Stimulated activated CD4-positive, alpha-beta T cell treated with anti-CD3 and anti-CD28 coated beads, Interleukin-4, amount 100 ng/mL, for 48 hours (primary cell): Measurements from ENCODE around the gene POLR1C.
"Not testable (repeated sequence)": the region's sequence is repeated elsewhere in the genome, so short reads cannot be mapped to it uniquely, and the experiment has no call there.

Source experiments
- DNase-seq, 2 donors: peaks; one replicate each; pipeline ENCODE4 v3.0.0-alpha.2; 2020; ENCODE audit warnings: low read depth in 2 of 2

Gene POLR1C

DNA sequence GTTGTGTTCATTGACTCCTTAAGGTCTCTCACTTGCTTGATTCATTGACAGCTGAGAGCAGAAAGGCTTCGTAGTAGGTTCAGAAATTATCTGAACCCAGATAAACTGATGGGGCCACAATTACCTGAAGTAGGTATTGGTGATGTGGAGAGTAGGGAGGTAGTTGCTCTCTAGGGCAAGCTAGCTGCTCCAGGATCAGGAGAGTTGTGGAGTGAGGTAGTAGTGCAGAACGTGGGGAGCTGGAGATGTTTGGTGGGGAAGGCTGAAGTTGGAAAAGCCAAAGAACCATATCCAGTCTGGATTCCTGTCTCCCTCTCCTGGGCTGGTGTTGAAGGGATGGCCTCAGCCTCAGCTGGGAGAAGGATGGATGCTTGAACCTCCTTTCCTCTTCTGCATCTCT lies 23.7 kb upstream of the POLR1C start:
- no peak for DNase-seq

DNA sequence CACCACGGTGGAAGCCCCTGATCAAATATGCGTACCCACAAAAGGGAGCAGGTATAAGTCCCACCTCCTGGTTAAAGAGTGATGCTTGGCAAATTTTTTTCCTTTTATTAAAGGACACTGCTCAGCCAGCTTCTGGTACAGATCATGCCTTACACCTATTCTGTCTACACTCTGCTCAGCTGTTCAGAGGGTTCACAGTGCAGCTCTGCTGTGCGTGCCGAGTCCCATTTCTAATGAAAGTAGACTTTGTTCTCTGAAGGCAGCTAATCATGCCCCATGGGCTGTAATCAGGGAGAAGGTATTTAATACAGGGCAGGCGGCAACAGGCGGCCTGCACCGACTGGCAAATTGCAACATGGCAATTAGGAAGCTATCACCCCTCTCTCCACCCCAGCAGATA lies 23.1 kb upstream of the POLR1C start:
- DNase-seq: no peak

DNA sequence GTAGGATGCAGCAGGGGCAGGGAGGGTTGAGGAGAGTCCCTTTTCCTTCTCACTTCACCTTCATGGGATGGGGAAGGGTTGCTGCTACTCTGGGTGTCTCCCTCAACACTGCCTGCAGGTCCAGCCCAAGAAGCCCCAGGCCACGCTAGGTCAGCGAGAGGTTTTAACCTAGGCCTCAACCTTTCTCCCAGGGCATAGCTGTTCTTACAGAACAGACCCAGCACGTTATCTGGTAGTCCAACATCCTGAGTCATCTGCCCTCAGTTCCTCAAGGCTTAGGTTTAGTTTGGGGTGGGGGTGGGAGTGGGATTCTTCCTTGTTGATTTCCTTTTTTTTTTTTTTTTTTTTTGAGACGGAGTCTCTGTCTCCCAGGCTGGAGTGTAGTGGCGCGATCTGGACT lies 22.6 kb upstream of the POLR1C start:
- no peak for DNase-seq

DNA sequence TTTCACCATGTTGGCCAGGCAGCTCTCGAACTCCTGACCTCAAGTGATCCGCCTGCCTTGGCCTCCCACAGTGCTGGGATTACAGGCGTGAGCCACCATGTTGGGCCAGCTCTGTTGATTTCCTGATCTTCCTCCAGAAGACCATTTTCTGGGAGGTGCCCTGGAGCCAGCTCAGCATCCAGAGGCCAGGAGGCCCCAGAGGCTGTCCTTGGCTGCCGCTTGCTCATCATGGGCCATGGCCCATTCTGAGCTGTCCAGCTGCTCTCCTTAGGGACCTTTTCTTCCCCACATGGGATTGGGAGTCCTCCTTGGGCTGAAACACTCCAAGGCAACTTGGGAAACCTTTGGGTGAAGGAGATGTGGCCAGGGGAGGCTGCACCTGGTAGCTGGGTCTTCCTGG lies 22.1 kb upstream of the POLR1C start:
- no peak for DNase-seq

DNA sequence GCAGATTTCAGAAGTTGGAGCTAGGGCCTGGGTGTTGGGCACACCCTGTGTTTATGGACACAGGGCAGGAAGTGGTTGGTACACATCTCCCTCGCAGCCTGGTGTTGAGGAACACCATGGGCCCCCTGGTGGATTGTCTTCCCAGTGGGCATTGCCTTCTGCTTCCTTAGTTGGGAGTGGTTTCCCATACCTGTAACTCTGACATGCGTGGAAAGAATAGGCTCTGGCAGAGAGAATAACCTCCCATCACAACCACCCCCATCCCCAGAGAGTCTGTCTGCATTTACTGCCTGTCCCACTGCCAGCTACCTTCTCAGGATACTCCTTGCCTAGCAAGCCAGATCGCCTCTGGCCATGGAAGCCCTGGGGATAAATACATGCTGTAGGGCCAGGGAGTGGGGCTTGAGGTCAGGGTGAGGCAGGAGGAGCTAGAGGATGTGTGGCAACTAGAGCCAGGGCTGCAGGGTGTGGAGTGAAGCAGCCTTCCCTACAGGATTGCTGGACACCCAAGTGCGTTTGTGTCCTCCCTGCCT lies 21.4 kb upstream of the POLR1C start:
- no peak for DNase-seq

DNA sequence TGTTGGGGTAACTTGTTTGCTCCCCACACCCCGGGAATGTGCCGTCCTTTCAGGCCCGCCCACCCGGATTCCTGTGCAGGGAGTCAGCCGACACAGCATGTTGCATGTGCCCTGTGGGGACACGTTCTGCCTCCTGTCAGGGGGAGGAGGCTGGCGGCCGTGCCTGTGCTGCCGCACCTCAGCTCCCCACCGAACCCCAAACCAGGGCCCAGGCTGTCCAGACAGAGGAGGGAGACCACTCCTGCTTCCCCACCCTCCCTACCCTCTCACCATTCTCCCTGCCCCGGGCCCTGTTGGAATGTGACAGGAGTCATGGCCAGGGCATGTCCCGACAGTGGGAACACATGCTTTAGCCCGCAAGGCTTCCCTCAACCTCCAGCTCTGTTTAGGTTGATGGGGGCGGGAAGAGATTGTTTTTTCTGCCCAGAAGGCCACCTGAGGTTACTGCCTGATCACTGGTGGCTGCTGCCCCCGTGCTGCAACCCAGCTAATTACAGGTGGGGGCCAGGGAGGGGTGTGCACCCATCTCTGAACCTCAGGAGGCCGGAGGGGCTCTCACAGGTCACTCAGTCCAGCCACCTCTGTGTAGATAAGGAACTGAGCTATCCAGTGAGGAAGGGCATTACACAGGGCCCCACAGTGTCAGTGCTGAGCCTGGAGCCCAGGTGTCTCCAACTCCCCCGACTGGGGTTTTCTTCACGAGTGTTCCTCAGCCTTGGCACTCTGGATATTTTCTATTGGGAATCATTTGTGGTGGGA lies 20.3 kb upstream of the POLR1C start:
- no peak for DNase-seq

DNA sequence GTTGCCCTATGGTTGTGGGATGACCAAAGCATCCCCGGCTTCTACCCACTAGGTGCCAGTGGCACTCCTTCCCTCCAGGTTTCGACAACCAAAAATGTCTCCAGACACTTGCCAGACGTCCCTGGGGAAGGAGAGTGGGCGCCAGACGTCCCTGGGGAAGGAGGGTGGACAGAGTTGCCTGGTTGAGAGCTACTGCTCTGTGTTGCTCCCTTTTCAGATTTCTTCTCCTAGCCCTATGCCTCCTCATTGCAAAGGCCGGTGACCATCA lies 19.8 kb upstream of the POLR1C start:
- DNase-seq: no peak

DNA sequence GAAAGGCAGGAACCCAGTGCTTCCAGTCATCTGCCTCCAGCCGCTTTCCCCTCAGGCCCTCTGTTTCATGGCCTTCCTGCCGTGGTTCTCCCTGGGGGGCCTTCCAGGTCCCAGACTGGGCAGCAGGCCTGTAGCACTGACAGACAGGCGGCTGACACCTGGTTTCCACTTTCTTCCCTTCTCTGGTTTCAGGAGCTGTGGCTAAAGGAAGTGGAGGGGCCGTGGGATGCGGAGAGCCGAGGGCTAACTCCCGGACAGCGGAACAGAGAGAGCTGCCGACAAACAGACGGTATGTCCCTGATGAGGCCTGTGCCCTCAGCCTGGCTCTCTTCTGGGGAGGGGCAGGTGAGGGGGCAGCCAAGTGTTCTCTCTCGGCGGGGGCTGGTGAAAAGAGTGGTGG lies 19.2 kb upstream of the POLR1C start:
- no peak for DNase-seq

DNA sequence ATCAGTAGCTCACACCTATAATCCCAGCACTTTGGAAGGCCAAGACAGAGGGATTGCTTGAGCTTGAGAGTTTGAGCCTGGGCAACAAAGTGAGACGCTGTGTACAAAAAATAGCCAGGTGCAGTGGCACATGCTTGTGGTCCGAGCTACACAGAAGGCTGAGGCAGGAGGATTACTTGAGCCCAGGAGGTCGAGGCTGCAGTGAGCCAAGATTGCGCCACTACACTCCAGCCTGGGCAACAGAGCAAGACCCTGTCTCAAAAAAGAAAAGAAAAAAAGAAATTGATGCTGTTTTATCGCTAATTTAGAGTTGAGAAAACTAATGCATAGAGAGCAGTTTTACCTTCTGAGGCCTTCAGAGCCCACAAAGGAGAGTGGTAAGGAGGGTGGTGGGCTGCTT lies 18.6 kb upstream of the POLR1C start:
- not testable (repeated sequence) for DNase-seq

DNA sequence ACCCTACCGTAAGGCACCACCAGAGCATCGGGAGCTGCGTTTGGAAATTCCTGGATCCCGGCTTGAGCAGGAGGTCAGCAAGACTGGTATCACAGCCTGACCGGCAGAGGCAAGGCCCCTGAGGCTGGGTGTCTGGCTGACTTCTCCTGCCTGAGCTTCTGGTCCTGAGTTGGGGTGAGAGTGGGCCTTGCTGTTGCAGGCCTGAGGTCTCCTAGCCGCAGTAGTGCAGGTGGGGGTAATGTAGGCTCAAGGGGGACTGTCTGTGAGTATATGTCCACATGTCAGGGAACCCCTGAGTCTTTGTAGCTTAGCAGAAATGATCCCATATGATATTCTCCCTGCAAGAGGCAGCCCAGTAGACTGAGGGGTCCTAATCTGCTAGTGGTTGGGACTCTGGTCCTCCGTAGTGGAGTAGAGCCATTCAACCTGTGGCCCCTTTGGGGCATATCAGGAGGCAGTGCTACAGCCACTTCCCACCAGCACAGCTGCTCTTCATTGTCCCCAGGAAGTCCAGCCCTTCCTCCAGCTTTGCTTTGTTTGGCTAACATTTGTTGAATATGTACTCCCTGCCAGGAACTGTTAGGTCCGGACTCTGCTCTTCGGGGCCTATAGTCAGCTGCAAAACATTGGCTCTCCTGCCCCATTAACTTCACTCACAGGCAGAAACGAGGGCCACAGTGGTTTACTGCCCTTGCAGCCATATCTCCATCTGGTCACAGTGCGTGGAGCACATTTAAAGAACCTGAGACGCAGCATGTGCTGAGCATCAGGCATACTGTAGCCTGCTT lies 17.7 kb upstream of the POLR1C start:
- no peak for DNase-seq

DNA sequence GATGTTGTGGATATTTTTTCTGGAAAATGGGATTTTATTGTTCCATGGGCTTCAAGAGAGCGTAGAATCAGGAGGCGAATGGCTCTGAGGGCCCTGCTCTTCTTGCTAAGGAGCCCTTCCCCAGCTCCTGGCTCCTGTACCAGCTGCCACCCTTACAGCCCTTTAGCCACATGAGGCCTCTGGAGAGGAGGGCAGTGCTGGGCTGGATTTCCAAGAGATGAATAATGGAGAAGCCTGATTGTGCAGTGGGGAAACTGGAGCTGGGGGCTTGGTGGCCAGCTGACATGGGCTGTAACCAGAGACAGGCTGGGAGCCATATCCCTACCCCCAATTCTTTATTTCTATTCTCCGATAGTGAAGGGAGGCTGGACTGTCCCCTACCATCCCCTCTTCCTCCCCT lies 16.0 kb upstream of the POLR1C start:
- no peak for DNase-seq

DNA sequence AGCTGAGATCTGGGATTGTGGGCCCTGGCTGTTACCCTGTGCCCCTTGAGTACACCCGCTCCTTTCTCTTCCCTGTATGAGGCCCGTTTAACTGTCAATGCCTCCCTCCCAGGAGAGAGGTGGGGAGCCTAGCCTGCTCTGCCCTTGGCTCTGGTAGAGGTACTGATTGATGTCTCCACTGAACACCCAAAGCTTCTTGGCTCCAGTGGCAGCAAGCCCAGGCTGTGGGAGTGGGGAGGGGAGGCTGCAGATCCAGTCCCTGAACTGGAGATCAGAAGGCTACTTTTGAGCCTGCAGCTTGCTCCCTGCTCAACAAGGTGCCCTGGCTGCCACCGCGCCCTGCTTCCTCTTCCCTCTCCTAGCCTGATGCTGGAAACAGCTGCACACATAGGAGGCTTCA lies 14.2 kb upstream of the POLR1C start:
- DNase-seq: no peak

DNA sequence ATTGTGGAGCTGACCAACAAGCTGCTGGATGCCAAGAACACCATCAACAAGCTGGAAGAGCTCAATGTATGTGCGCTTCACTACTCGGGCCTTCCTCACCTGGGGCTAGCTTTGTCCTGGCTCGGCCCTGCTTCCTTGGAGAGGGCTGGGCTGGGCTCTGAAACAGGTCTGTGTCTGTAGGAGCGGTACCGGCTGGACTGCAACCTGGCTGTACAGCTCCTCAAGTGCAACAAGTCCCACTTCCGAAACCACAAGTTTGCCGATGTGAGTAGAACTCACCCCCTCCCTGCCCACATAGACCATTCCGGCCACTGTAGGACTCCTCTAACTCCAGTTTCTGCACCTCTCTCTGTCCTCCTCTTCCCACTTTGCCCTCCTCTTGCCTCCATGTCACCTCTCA lies 13.4 kb upstream of the POLR1C start:
- DNase-seq: no peak

DNA sequence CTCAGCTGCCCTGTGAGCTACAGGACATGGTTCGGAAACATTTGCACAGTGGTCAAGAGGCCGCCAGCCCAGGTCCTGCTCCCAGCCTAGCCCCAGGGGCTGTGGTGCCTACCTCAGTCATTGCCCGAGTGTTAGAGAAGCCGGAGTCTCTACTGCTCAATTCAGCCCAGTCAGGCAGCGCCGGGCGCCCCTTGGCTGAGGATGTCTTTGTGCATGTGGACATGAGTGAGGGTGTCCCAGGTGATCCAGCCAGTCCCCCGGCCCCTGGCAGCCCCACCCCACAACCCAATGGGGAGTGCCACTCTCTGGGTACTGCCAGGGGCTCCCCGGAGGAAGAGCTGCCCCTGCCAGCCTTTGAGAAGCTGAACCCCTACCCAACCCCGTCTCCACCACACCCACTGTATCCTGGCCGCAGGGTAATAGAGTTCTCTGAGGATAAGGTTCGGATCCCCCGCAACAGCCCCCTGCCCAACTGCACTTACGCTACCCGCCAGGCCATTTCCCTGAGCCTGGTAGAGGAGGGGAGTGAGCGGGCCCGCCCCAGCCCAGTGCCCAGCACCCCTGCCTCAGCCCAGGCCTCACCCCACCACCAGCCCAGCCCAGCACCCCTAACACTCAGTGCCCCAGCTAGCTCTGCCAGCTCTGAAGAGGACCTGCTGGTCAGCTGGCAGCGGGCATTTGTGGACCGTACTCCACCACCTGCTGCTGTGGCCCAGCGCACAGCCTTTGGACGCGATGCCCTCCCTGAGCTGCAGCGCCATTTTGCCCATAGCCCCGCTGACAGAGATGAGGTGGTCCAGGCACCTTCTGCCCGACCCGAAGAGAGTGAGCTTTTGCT lies 11.9 kb upstream of the POLR1C start:
- DNase-seq: no peak

DNA sequence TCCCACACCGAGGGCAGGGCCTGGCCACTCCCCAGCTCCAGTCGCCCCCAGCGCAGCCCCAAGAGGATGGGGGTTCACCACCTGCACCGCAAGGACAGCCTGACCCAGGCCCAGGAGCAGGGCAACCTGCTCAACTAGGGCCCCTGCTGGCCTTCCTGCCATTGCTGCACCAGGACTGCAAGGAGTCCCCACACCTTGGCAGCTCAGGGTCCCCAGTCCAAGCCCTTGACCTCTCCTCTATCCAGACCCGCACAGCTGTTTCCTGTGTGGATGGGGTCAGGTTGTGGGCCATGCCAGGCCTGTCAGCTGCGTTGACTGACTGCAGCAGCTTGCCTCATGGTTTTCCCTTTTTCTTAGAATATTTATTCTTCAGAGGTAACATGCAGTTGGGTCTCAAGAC lies 11.2 kb upstream of the POLR1C start:
- DNase-seq: no peak

DNA sequence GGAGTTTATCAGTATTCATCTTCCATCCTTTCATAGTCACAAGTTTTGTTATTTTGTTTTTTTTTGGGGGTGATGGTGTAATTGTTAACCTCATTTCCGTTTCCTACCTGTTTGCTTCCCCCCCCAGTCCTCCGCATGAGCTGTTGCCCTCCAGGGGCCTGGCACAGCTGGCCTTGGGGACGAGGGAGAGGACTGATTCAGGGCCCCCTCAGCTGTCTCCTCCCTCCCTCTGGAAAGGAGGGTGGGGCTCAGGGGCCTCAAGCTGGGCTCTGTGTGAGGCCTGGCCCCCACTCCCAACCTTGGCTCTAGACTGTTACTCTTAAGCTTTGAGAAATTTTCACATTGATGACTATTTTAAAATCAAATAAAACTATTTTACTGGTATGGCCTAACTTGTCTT lies 10.7 kb upstream of the POLR1C start:
- DNase-seq: no peak

DNA sequence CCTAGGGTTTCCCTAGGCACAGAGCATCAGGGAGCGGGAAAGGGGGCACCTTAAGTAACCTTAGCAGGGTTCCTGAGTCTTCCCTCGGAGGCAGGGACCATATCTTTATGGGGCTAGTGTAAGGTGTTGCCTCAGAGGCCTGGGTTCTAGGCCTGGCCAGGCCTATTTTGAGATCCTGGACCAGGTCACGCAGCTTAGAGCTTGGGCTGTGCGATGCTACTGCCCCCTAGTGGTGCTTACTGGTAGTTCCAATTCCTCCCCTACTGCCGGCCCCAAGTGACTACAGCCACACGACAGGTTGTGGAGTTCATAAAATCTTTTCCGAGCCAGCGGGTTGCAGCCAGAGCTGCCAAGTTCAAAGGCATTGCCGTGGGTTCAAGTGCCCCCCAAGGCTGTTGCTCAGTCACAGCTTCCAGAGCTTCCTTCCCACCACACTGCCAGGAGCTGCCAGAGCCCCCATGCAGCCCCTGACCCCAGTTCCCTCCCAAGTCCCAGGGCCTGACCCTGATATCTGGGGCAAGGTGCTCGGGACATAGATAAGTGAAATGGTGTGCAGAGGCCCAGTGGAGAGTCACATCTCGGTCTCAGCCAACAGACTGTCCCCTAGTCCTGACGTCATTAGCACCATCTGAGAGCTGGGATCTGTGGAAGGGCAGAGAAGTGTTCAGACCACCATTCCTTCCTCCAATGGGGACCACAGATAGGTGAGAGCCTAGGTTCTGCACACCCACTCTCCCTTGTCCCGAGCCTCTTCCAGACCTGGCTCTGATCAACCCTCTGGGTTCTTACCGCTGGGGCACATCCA lies 10.0 kb upstream of the POLR1C start:
- peak; percentile 68 to 78 for DNase-seq

DNA sequence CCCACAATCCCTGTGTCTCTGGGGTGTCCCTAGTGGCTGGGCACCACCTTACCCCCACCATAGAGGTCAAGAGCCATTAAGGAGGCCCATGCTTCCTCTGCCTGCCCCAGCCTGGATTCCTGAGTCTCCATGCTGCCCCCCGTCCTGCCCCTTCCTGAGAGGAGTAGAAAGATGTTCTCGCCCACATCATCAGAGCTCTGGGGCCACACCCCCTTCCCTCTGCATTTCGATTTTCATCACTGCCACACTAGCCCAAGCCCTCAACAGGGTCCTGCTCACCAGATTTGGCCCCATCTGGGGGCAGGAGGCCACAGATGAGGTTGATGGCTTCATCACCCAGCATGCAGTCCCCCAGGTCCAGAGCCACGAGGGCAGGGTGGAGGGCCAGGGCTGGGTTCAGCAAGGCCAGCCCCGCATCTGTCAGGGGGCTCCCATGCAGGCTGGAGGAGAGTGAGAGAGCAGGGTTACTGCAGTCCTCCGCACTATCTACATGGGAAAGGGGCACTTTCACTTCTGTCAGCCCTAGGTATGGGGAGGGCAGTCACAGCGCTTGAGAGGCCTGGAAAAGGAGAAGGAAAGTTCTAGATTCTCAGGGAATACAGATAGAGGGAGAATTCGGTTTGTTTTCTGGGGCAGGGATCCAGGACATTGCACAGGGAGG lies 8.3 kb upstream of the POLR1C start:
- no peak for DNase-seq

DNA sequence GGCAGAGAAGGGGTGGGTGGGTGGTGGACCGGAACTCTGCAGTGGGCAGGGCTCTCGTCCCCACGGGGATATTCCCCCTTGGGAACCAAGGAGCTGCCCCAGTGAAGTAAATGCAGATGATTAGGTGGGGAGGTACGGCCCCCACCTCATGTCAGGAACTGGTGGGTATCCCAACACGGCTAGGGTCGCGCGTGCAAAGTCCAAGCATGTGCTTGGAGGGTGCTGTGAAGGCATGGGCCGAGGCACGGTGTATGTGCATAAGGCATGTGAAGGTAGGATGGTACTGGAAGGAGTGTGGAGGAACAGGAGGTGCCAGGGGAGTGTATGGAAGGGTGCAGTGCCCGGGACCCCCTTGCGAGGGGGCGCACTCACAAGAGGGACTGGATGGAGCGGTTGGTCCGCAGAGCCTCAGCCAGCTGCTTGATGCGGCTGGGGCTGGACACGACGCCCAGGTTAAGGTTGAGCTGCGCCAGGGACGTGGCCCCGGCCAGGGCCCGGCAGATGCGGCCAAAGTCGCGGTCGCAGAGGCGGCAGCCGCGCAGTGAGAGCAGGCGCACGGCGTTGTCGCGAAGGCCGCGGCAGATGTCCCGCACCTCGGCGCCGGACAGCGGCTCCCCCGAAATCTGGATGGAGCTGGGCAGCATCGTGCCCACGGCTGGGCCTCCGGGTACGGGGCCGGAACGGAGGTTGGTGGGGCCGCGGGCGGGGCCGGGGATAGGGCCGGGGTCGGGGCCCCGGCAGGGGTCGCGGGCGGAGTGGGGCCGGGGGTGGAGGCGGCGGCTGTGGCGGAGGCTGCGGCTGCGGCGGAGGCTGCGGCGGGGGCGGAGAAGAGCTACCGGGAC lies 7.5 kb upstream of the POLR1C start:
- DNase-seq: no peak
